Kasumi-1 (cell line): ENCODE data around the gene GOLGB1.

Source experiments
- DNase-seq, 2 experiments: peaks; one replicate each; lab custom pipeline; 2025; lab: John Stamatoyannopoulos, UW

GOLGB1 gene

GRCh38 chr3:121630355-121630754, 119.2 kb downstream of the GOLGB1 start:
- no peak for DNase-seq

DNA sequence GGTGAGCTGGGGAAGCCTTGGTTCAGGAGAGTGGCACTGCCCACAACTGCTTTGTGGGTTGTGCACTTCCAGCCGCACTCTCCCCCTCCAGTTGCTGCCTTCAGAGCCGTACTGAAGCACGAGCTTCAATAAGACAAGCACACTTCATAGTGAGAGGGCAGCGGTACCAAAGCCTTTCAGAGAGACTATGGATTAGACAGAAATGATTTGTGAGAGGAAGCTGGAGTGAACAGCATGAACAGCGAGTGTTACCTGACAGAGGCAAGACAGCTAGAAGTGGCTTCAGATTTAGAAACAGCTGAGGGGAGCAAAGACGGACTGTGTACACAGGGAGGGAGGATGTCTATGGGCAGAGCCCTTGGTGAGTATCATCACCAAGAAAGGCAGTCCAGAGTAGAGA, 119.9 kb downstream of the GOLGB1 start:
- no peak for DNase-seq

DNA sequence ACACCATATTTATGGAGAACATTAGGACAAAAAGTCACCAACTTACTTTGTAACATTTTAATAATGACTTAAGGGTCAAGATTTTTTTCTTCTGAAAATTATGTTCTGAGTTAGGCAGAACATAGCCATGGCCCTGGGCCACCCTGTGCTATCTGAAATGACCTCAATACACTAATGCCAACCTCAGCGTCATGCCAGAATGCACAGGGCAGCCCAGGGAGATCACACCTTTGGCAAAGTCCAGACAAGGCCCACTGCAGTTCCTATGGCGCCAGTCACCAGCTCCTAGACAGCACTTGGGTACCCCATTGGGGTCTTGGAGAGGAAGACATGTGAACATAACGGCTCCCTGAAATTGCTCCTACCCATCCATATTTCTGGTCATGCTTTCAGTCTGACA, 121.9 kb downstream of the GOLGB1 start:
- DNase-seq = no peak

DNA sequence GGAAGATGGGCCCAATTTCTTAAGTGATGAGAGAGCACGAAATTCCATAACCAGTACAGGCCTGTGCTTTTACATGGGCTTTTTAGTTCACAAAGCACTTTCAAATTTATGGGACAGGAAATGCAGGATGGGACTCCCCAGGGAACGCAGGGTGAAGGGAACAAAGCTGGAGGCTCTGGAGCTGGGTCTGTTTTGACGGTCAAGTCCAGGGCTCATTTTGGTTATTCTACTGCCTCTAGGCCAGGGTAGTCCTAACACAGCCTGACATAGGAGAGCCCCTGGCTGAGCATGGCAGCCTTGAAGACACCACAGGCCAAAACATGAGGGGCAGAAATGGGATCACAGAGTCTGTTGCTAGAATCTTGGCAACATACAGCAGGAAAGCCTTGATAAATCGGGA, 122.3 kb downstream of the GOLGB1 start:
- DNase-seq = no peak

DNA sequence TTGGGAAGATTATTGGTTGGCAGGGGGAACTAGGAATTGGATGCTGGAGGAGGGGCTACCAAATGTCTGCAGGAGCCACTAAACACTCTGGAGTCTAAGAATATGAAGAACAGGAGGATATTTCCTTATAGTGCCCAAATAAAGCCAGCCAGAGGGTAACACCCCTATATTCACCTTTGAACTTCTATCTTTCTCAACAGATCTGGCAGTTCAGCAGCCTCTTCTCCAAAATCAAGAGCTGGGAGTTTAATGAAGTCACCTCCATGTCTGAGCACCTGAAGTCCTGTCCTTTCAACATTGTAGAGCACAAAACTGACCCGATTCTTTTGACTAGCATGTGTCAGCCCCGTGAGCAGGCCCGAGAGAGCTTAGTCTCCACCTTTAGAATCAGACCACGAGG, 123.0 kb downstream of the GOLGB1 start:
- no peak for DNase-seq

DNA sequence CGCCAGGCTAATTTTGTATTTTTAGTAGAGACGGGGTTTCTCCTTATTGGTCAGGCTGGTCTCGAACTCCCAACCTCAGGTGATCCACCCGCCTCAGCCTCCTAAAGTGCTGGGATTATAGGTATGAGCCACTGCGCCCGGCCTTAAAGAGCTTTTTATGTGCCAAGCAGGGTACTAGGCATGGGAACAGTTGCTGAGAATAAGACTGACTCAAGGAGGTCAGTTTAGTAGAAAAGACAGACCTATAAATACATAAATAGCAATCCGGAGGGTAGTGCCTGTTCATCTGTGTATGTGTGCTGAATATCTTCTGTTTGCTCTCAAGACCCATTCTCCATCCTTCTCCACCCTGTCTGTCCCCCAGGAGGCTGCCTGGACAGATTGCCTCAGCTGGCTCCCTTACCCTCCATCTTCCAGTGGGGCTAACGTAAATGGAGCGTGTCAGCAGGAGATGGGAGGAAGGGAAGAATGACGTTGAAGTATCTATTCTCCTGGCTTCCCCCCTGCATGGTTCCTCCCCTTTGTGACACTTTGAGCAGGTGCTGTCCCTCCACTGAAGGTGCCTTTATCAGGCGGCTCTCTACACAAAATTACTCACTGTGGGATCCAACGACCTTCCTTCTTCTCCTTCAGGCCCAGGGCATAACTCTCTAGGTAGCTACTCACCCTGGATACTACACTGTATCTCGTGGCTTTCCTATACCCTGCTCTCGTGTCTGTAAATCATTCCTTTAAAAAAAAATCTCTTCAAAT, 125.2 kb downstream of the GOLGB1 start:
- no peak for DNase-seq

DNA sequence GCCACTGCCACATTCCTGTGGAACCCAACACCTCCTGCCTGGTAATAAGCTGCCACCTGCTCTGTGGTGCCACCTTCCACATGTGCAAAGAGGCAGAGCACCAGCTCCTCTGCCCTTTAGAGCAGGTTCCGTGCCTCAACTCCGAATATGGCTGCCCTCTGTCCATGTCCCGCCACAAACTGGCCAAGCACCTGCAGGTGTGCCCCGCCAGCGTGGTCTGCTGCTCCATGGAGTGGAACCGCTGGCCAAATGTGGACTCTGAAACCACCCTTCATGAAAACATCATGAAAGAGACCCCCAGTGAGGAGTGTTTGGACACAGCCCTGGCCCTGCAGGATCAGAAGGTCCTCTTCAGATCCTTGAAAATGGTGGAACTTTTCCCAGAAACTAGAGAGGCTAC, 128.1 kb downstream of the GOLGB1 start:
- no peak for DNase-seq

DNA sequence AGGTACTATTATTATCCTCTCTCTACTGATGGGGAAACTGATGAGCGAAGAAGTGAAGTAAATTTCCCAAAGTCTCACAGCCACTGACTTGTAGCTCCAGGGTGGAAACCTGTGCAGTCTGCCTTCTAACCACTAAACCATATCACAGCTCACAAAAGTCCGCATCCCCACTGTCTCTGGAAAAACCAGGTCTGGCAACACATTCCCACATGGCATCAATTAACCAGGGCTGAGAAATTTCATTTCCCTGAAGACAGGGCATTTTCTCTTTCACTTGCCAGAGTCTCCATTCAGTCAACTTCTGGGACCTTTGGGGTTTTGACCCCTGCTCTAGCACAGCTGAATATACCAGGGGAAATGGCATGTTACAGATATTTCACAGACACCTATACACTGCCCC, 129.8 kb downstream of the GOLGB1 start:
- no peak for DNase-seq
